Measurements from ENCODE around the gene EIF4G3. TPM values are rescaled to one million over a fixed set of nuclear protein-coding genes. Genes with fewer than 3 reads are reported as not detected.
"Not testable (repeated sequence)": the region's sequence is repeated elsewhere in the genome, so short reads cannot be mapped to it uniquely, and the experiment has no call there.

EIF4G3 gene
- total RNA-seq, 4 donors from 2014 or later, result 42.1 to 63.2 (median 43.5) TPM

DNA sequence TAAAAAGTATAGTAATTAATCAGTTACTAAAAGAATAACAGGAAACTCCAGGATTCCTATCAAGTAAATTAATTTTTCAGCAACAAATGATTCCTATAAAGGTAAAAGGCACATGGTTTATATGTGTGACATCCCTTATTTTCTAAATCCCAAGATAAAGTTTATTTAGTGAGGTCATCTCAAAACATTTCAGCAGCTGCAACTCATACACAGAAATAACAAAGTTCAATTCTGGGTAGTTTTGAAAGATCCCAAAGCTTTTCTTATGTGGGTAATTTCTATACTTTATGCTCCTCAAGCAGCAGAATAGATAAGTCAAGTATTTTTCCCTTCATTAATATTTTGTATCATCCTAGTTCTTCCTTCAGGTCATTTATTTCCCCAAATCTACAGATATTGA is 117.7 kb downstream of the EIF4G3 start:
- no peaks in the 10 kb centered on the region for H3K9me3 ChIP-seq
- TF ChIP-seq POLR2A (IDR thresholded peaks at IDR 0.05), result no peak
- TF ChIP-seq, protein P1, sequence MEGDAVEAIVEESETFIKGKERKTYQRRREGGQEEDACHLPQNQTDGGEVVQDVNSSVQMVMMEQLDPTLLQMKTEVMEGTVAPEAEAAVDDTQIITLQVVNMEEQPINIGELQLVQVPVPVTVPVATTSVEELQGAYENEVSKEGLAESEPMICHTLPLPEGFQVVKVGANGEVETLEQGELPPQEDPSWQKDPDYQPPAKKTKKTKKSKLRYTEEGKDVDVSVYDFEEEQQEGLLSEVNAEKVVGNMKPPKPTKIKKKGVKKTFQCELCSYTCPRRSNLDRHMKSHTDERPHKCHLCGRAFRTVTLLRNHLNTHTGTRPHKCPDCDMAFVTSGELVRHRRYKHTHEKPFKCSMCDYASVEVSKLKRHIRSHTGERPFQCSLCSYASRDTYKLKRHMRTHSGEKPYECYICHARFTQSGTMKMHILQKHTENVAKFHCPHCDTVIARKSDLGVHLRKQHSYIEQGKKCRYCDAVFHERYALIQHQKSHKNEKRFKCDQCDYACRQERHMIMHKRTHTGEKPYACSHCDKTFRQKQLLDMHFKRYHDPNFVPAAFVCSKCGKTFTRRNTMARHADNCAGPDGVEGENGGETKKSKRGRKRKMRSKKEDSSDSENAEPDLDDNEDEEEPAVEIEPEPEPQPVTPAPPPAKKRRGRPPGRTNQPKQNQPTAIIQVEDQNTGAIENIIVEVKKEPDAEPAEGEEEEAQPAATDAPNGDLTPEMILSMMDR (IDR thresholded peaks at IDR 0.05 in 4 of 5, conservative IDR thresholded peaks at IDR 0.05 in 1 of 5), result no peak
- in situ Hi-C loops (cut with MboI; ENCODE audit: low sequenced_read_pairs in 4 of 4) (no loop called here), intact Hi-C loops (cut with DNase I; ENCODE audit: low total_unique reads) (no loop called here)
- H3K4me1 ChIP-seq, result peaks cover 4 to 16% of the 10 kb centered on the region in 2 donors
- H3K36me3 ChIP-seq, result no peaks in the 10 kb centered on the region
- no peak overlapping the region for H3K27ac ChIP-seq
- no peak for DNase-seq
- ATAC-seq, result no peak
- no peak overlapping the region for H3K4me3 ChIP-seq
- no peaks in the 10 kb centered on the region for H3K27me3 ChIP-seq

DNA sequence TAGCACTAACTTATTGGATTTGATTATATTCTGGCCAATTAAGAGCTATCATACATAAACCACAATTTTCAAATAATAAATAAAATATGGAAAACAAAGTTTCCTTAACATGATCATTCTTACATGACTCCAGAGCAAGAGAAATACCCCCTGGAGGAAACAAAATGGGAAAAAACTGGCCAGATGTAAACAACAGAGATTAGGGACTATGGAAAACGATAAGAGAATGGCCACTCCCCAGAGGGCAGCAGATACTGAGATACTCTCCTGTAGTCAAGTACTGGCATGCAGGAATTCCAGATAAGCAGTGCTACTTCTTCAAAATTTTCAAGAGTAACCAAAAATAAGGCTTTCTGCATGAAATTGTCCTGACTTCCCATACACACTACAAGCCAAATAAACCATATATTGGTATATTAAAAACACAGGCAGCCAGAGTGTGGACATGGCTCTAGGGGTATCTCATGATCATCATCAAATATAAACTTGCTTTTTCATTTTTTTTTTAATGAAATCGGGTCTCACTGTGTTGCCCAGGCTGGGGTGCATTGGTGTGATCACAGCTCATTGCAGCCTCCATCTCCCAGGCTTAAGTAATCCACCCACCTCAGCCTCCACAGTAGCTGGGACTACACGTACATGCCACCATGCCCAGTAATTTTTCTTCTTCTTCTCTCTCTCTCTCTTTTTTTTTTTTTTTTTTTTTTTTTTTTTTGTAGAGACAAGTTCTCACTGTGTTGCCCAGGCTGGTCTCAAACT is 118.5 kb downstream of the EIF4G3 start:
- H3K4me3 ChIP-seq, result no peak overlapping the region
- peaks cover 4 to 16% of the 10 kb centered on the region in 2 donors for H3K4me1 ChIP-seq
- TF ChIP-seq, protein P1 (IDR thresholded peaks at IDR 0.05 in 4 of 5, conservative IDR thresholded peaks at IDR 0.05 in 1 of 5), result no peak
- no peak for TF ChIP-seq POLR2A (IDR thresholded peaks at IDR 0.05)
- intact Hi-C loops (cut with DNase I; ENCODE audit: low total_unique reads) (no loop called here), in situ Hi-C loops (cut with MboI; ENCODE audit: low sequenced_read_pairs in 4 of 4) (no loop called here)
- ATAC-seq (no peak), DNase-seq (no peak)
- no peaks in the 10 kb centered on the region for H3K36me3 ChIP-seq
- H3K27ac ChIP-seq, result no peak overlapping the region
- no peaks in the 10 kb centered on the region for H3K27me3 ChIP-seq
- H3K9me3 ChIP-seq, result no peaks in the 10 kb centered on the region

DNA sequence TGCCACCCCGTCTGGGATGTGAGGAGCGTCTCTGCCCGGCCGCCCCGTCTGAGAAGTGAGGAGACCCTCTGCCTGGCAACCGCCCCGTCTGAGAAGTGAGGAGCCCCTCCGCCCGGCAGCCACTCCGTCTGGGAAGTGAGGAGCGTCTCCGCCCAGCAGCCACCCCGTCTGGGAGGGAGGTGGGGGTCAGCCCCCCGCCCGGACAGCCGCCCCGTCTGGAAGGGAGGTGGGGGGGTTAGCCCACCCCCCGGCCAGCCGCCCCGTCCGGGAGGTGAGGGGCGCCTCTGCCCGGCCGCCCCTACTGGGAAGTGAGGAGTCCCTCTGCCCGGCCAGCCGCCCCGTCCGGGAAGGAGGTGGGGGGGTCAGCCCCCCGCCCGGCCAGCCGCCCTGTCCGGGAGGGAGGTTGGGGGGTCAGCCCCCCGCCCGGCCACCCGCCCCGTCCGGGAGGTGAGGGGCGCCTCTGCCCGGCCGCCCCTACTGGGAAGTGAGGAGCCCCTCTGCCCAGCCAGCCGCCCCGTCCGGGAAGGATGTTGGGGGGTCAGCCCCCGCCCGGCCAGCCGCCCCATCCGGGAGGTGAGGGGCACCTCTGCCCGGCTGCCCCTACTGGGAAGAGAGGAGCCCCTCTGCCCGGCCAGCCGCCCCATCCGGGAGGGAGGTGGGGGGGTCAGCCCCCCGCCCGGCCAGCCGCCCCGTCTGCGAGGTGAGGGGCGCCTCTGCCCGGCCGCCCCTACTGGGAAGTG is 123.3 kb downstream of the EIF4G3 start:
- ATAC-seq; in situ Hi-C loops (cut with MboI; ENCODE audit: low sequenced_read_pairs in 4 of 4); H3K36me3 ChIP-seq; H3K4me1 ChIP-seq; H3K27ac ChIP-seq; H3K27me3 ChIP-seq; intact Hi-C loops (cut with DNase I; ENCODE audit: low total_unique reads); H3K4me3 ChIP-seq; H3K9me3 ChIP-seq; DNase-seq: not testable (repeated sequence)

DNA sequence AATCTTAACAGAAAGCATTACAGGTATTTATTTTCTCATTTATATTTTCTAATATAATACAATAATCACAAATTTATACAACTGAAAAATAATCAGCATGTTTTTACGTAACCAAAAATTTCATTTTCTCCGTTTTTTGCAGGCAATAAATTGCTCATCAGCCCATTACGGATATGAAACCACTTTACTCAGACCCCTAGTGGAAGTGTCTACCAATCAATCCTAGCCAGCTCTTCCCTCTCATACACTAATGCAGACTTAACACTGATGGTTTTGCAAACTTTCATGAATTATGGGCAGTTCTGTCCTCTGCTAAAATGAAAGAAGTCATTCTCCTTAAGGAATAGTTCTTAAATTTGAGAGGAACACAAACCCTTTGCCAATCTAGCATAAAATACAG is 124.7 kb downstream of the EIF4G3 start:
- no peak for TF ChIP-seq POLR2A (IDR thresholded peaks at IDR 0.05)
- TF ChIP-seq, protein P1 (IDR thresholded peaks at IDR 0.05 in 4 of 5, conservative IDR thresholded peaks at IDR 0.05 in 1 of 5), result no peak
- Histone ChIP-seq H3K4me1 (peaks cover 0 to 6% of the 10 kb centered on the region in 2 donors), H3K4me3 (no peak overlapping the region), H3K9me3 (no peaks in the 10 kb centered on the region), H3K27me3 (no peaks in the 10 kb centered on the region), H3K27ac (no peak overlapping the region), H3K36me3 (peaks cover 0 to 6% of the 10 kb centered on the region in 2 donors)
- no peak for DNase-seq
- in situ Hi-C loops (cut with MboI; ENCODE audit: low sequenced_read_pairs in 4 of 4) (no loop called here), intact Hi-C loops (cut with DNase I; ENCODE audit: low total_unique reads) (no loop called here)
- ATAC-seq, result no peak

DNA sequence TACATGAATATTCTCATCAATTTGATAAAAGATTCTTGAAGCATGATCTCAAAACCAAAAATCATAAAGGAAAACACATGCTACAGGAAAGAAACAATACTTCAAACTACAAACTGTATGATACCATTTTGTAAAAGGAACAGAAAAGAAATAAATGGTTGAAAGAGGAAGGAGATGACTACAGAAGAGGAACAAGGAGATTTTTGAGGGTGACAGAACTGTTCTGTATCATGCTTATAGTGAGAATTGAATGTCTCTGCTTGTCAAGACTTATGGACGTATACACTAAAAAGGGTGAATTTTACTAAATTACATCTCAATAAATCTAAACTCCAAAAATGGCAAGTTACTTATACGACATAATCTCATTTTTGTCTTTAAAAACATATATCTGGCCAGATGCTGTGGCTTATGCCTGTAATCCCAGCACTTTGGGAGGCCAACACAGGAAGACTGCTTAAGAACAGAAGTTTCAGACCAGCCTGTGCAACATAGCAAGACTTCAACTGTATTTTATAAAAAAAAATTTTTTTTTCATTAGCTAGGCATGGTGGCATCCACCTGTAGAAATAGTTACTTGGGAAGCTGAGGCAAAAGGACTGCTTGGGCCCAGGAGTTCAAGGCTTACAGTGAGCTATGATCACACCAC is 125.4 kb downstream of the EIF4G3 start:
- in situ Hi-C loops (cut with MboI; ENCODE audit: low sequenced_read_pairs in 4 of 4) (no loop called here), intact Hi-C loops (cut with DNase I; ENCODE audit: low total_unique reads) (no loop called here)
- no peak for ATAC-seq

More for the DNA sequence above, 125.4 kb downstream of the EIF4G3 start:
- Histone ChIP-seq H3K9me3 (no peaks in the 10 kb centered on the region), H3K4me3 (no peak overlapping the region), H3K27ac (no peak overlapping the region), H3K27me3 (no peaks in the 10 kb centered on the region), H3K4me1 (peaks cover under 1 to 10% of the 10 kb centered on the region in 2 donors), H3K36me3 (peaks cover 0 to 6% of the 10 kb centered on the region in 2 donors)
- no peak for DNase-seq
- TF ChIP-seq, protein P1 (IDR thresholded peaks at IDR 0.05 in 4 of 5, conservative IDR thresholded peaks at IDR 0.05 in 1 of 5), result no peak
- no peak for TF ChIP-seq POLR2A (IDR thresholded peaks at IDR 0.05)

Data from gastrocnemius medialis (tissue), 4 donors.